HepG2 (cell line): ENCODE results near the gene RAD21L1. TPM values are rescaled to one million over a fixed set of nuclear protein-coding genes. Genes with fewer than 3 reads are reported as not detected.

Experiments
- CREM ChIP-seq, 2 experiments: sonication (generic) in 1 of 2; formaldehyde crosslinking in 1 of 2; IDR thresholded peaks; 2 replicates each; pipeline versions ENCODE4 v1.4.0 to v1.6.1; 2016 to 2020; ENCODE audit warnings: antibody characterized with exemption in 1 of 2, mild to moderate bottlenecking in 1 of 2, missing genetic modification reagents in 1 of 2
- FOSL2 ChIP-seq: sonication (generic); formaldehyde crosslinking; IDR thresholded peaks from 2 replicates; pipeline ENCODE4 v1.4.0; 2020; ENCODE audit warnings: missing genetic modification reagents
- KLF6 ChIP-seq: IDR thresholded peaks from 2 replicates; pipeline ENCODE4 v1.8.0; 2016; ENCODE audit warnings: missing biosample characterization, missing genetic modification reagents
- NR2F6 ChIP-seq, 2 experiments: IDR thresholded peaks; 2 replicates each; pipeline ENCODE4 v1.6.1; 2016; ENCODE audit warnings: antibody characterized with exemption in 1 of 2, mild to moderate bottlenecking in 1 of 2
- ZBTB7A ChIP-seq: sonication (generic); formaldehyde crosslinking; IDR thresholded peaks from 2 replicates; pipeline ENCODE4 v1.8.0; 2022; ENCODE audit warnings: mild to moderate bottlenecking, missing genetic modification reagents
- ZNF282 ChIP-seq: fragments of 450-650 bp; IDR thresholded peaks from 2 replicates; pipeline ENCODE4 v1.6.1; 2018; ENCODE audit not compliant: partially characterized antibody
- ZNF556 ChIP-seq: sonication (generic); formaldehyde crosslinking; IDR thresholded peaks from 2 replicates; pipeline ENCODE4 v1.4.0; 2020; ENCODE audit warnings: mild to moderate bottlenecking, missing genetic modification reagents, borderline replicate concordance
- ZNF570 ChIP-seq: sonication (generic); formaldehyde crosslinking; IDR thresholded peaks from 2 replicates; pipeline ENCODE4 v1.4.0; 2020; ENCODE audit warnings: mild to moderate bottlenecking, missing genetic modification reagents, borderline replicate concordance
- ZNF737 ChIP-seq: sonication (generic); formaldehyde crosslinking; IDR thresholded peaks from 2 replicates; pipeline ENCODE4 v1.5.0; 2020; ENCODE audit warnings: missing genetic modification reagents, mild to moderate bottlenecking, borderline replicate concordance
- ZSCAN21 ChIP-seq: sonication (generic); formaldehyde crosslinking; IDR thresholded peaks from 2 replicates; pipeline ENCODE4 v1.8.0; 2022; ENCODE audit warnings: mild to moderate bottlenecking, missing genetic modification reagents, moderate library complexity, borderline replicate concordance
- polyA plus RNA-seq, 8 experiments: library from polyadenylated mRNA; depleted of rRNA in 3 of 8; stranded (reverse) in 7 of 8; unstranded in 1 of 8; fragments of >200 nt; fragmentation: Illumina TruSeq in 4 of 8; extraction: Trizol in 4 of 8; gene quantifications; 2 replicates each; pipeline versions ENCODE4 v1.2.1 to v1.2.3, GENCODE V29; 2011 to 2016; ENCODE audit warnings: low read depth in 4 of 8, missing spikeins in 1 of 8, mixed read lengths in 1 of 8; ENCODE audit not compliant: insufficient read depth in 1 of 8
- total RNA-seq, 5 experiments: library from RNA; depleted of rRNA; stranded (reverse); fragments of >200 nt; fragmentation: Illumina TruSeq; extraction: Trizol; gene quantifications; 2 replicates each; pipeline ENCODE4 v1.2.3, GENCODE V29; 2016; ENCODE audit warnings: low read depth in 1 of 5
- TF ChIP-seq, protein P1 (sequence below): sonication (generic); formaldehyde crosslinking; IDR thresholded peaks from 2 replicates; pipeline ENCODE4 v1.5.1; 2020; ENCODE audit warnings: mild to moderate bottlenecking, missing genetic modification reagents, moderate library complexity

RAD21L1 gene
- total and polyA plus RNA-seq, 2 of the 13 experiments (the other 11 are each of a cell fraction or from before 2014, with no cell fraction given): not detected

- no peak for TF ChIP-seq KLF6 (CRISPR knock-in tag)
- TF ChIP-seq FOSL2 (CRISPR knock-in tag): no peak
- TF ChIP-seq ZNF737: no peak
- TF ChIP-seq ZNF282: no peak
- 0 out of 2 replicates have a peak, but pooled peaks have one; percentile 7 for TF ChIP-seq ZSCAN21 (CRISPR knock-in tag)
- peak; percentile 88 for TF ChIP-seq ZBTB7A
- no peak for TF ChIP-seq CREM (IDR thresholded peaks at IDR 0.05)
- TF ChIP-seq CREM (CRISPR knock-in tag; IDR thresholded peaks at IDR 0.05): no peak
- 0 out of 2 replicates have a peak, but pooled peaks have one; percentile 40 for TF ChIP-seq ZNF556 (CRISPR knock-in tag)
- TF ChIP-seq NR2F6 (IDR thresholded peaks at IDR 0.05): no peak
- TF ChIP-seq NR2F6 (CRISPR knock-in tag; IDR thresholded peaks at IDR 0.05): no peak; the same call in 1 of the 2 replicates
- 0 out of 2 replicates have a peak, but pooled peaks have one; percentile 79 for TF ChIP-seq ZNF570
- TF ChIP-seq, protein P1, sequence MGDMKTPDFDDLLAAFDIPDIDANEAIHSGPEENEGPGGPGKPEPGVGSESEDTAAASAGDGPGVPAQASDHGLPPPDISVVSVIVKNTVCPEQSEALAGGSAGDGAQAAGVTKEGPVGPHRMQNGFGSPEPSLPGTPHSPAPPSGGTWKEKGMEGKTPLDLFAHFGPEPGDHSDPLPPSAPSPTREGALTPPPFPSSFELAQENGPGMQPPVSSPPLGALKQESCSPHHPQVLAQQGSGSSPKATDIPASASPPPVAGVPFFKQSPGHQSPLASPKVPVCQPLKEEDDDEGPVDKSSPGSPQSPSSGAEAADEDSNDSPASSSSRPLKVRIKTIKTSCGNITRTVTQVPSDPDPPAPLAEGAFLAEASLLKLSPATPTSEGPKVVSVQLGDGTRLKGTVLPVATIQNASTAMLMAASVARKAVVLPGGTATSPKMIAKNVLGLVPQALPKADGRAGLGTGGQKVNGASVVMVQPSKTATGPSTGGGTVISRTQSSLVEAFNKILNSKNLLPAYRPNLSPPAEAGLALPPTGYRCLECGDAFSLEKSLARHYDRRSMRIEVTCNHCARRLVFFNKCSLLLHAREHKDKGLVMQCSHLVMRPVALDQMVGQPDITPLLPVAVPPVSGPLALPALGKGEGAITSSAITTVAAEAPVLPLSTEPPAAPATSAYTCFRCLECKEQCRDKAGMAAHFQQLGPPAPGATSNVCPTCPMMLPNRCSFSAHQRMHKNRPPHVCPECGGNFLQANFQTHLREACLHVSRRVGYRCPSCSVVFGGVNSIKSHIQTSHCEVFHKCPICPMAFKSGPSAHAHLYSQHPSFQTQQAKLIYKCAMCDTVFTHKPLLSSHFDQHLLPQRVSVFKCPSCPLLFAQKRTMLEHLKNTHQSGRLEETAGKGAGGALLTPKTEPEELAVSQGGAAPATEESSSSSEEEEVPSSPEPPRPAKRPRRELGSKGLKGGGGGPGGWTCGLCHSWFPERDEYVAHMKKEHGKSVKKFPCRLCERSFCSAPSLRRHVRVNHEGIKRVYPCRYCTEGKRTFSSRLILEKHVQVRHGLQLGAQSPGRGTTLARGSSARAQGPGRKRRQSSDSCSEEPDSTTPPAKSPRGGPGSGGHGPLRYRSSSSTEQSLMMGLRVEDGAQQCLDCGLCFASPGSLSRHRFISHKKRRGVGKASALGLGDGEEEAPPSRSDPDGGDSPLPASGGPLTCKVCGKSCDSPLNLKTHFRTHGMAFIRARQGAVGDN (CRISPR knock-in tag): peak; percentile 89
- TF ChIP-seq, all 625 proteins: peak for 152
These were observed 41.1 kb upstream of the RAD21L1 start, which contains the start of gene TMEM74B (continued) for GRCh38 chr20:1184638-1185315.
